HepG2 (cell line): ENCODE data around the gene RAB11FIP5. TPM values are rescaled to one million over a fixed set of nuclear protein-coding genes. Genes with fewer than 3 reads are reported as not detected.
A peak's percentile ranks its signal among the peaks of the same experiment; 100 is the strongest.

Experiments
- AHR ChIP-seq: IDR thresholded peaks from 2 replicates; pipeline ENCODE4 v1.6.1; 2018; ENCODE audit warnings: missing genetic modification reagents, missing compliant biosample characterization
- MAFG ChIP-seq: sonication (generic); formaldehyde crosslinking; IDR thresholded peaks from 2 replicates; pipeline ENCODE4 v1.5.1; 2020; ENCODE audit warnings: mild to moderate bottlenecking, missing genetic modification reagents
- MATR3 ChIP-seq: sonication (generic); formaldehyde crosslinking; IDR thresholded peaks from 2 replicates; pipeline ENCODE4 v1.4.0; 2020; ENCODE audit warnings: missing genetic modification reagents
- PHB2 ChIP-seq: fragments of 450-650 bp; IDR thresholded peaks from 2 replicates; pipeline ENCODE4 v1.6.1; 2018; ENCODE audit not compliant: partially characterized antibody
- RBM22 ChIP-seq: fragments of 200-400 bp; formaldehyde crosslinking; optimal IDR thresholded peaks from 2 replicates; pipeline ENCODE3; 2017; ENCODE audit warnings: mild to moderate bottlenecking, low read length, moderate library complexity
- SP2 ChIP-seq: sonication (generic); formaldehyde crosslinking; IDR thresholded peaks from 2 replicates; pipeline ENCODE4 v1.5.1; 2020; ENCODE audit warnings: mild to moderate bottlenecking, missing genetic modification reagents
- TAF1 ChIP-seq: sonication (generic); formaldehyde crosslinking; IDR thresholded peaks from 2 replicates; pipeline ENCODE4 v1.4.0; 2020; ENCODE audit warnings: missing genetic modification reagents
- TBP ChIP-seq: sonication (generic); formaldehyde crosslinking; IDR thresholded peaks from 2 replicates; pipeline ENCODE4 v1.5.0; 2020; ENCODE audit warnings: missing genetic modification reagents
- ZNF546 ChIP-seq: sonication (generic); formaldehyde crosslinking; conservative IDR thresholded peaks from 2 replicates; pipeline ENCODE4 v1.8.1; 2023; ENCODE audit warnings: mild to moderate bottlenecking, missing genetic modification reagents
- polyA plus RNA-seq, 8 experiments: library from polyadenylated mRNA; depleted of rRNA in 3 of 8; stranded (reverse) in 7 of 8; unstranded in 1 of 8; fragments of >200 nt; fragmentation: Illumina TruSeq in 4 of 8; extraction: Trizol in 4 of 8; gene quantifications; 2 replicates each; pipeline versions ENCODE4 v1.2.1 to v1.2.3, GENCODE V29; 2011 to 2016; ENCODE audit warnings: low read depth in 4 of 8, missing spikeins in 1 of 8, mixed read lengths in 1 of 8; ENCODE audit not compliant: insufficient read depth in 1 of 8
- total RNA-seq, 5 experiments: library from RNA; depleted of rRNA; stranded (reverse); fragments of >200 nt; fragmentation: Illumina TruSeq; extraction: Trizol; gene quantifications; 2 replicates each; pipeline ENCODE4 v1.2.3, GENCODE V29; 2016; ENCODE audit warnings: low read depth in 1 of 5
- TF ChIP-seq, protein P1 (sequence below): sonication (generic); formaldehyde crosslinking; IDR thresholded peaks from 2 replicates; pipeline ENCODE4 v1.5.0; 2020; ENCODE audit warnings: missing genetic modification reagents
- TF ChIP-seq, protein P2 (sequence below): sonication (generic); formaldehyde crosslinking; IDR thresholded peaks from 2 replicates; pipeline ENCODE4 v1.5.0; 2020; ENCODE audit warnings: missing genetic modification reagents, mild to moderate bottlenecking, borderline replicate concordance
- TF ChIP-seq, protein P3 (sequence below): sonication (generic); formaldehyde crosslinking; IDR thresholded peaks from 2 replicates; pipeline ENCODE4 v1.5.0; 2020; ENCODE audit warnings: mild to moderate bottlenecking, missing genetic modification reagents, borderline replicate concordance
- TF ChIP-seq, protein P4 (sequence below): sonication (generic); formaldehyde crosslinking; IDR thresholded peaks from 2 replicates; pipeline ENCODE4 v1.5.1; 2020; ENCODE audit warnings: mild to moderate bottlenecking, missing genetic modification reagents, moderate library complexity
- TF ChIP-seq, protein P5 (sequence below): sonication (generic); formaldehyde crosslinking; IDR thresholded peaks from 2 replicates; pipeline ENCODE4 v1.4.0; 2020; ENCODE audit warnings: mild to moderate bottlenecking, missing genetic modification reagents

The RAB11FIP5 gene
- total and polyA plus RNA-seq, 2 of the 13 experiments (the other 11 are each of a cell fraction or from before 2014, with no cell fraction given) = 9.4 to 22.9 TPM

DNA sequence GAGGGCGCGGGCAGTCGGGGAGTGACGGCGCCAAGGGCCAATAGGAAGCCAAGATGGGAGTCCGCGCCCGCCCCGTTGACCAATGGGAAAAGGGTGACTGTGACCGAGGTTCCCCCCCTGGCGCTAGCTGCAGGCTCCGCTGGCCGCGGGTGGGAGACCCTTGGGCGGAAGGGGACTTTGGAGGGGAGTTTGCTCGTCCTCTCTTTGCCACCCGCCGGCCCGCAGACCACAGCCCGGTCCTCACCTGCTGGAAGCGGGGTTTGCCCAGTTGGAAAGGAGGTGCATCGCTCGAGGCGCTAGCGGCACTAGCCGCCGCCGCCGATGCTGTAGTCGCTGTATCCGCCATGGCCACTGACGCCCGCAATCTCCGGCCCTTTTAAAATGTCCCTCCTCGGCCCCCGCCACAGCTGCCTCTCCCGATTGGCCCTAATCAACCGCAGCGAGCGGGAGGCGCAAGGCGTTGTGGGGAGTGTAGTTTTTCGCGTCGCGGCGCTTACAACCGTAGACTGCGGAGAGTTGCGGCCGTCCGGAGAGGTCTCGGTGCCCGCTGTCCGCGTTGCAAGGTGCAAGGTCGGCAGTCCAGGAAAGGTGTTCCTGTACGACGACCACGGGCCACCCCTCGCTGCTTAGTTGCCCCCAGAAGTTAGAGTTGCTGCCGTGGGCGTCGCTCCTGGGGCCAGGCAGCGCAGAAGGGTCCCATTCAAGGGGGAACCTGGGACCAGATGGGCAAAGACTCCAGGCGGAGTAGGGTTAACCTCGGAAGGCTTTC, 41.2 kb downstream of the RAB11FIP5 start, which contains the start of gene SFXN5 (continued):
- TF ChIP-seq, protein P1, sequence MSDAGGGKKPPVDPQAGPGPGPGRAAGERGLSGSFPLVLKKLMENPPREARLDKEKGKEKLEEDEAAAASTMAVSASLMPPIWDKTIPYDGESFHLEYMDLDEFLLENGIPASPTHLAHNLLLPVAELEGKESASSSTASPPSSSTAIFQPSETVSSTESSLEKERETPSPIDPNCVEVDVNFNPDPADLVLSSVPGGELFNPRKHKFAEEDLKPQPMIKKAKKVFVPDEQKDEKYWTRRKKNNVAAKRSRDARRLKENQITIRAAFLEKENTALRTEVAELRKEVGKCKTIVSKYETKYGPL (CRISPR knock-in tag) = peak; percentile 12; the same call in 1 of the 2 replicates
- TF ChIP-seq TBP = no peak
- peak; percentile 83 for TF ChIP-seq ZNF546 (CRISPR knock-in tag)
- TF ChIP-seq MATR3 (CRISPR knock-in tag) = no peak
- no peak for TF ChIP-seq AHR
- TF ChIP-seq, protein P2, sequence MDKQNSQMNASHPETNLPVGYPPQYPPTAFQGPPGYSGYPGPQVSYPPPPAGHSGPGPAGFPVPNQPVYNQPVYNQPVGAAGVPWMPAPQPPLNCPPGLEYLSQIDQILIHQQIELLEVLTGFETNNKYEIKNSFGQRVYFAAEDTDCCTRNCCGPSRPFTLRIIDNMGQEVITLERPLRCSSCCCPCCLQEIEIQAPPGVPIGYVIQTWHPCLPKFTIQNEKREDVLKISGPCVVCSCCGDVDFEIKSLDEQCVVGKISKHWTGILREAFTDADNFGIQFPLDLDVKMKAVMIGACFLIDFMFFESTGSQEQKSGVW = no peak
- TF ChIP-seq PHB2 = no peak
- TF ChIP-seq, protein P3, sequence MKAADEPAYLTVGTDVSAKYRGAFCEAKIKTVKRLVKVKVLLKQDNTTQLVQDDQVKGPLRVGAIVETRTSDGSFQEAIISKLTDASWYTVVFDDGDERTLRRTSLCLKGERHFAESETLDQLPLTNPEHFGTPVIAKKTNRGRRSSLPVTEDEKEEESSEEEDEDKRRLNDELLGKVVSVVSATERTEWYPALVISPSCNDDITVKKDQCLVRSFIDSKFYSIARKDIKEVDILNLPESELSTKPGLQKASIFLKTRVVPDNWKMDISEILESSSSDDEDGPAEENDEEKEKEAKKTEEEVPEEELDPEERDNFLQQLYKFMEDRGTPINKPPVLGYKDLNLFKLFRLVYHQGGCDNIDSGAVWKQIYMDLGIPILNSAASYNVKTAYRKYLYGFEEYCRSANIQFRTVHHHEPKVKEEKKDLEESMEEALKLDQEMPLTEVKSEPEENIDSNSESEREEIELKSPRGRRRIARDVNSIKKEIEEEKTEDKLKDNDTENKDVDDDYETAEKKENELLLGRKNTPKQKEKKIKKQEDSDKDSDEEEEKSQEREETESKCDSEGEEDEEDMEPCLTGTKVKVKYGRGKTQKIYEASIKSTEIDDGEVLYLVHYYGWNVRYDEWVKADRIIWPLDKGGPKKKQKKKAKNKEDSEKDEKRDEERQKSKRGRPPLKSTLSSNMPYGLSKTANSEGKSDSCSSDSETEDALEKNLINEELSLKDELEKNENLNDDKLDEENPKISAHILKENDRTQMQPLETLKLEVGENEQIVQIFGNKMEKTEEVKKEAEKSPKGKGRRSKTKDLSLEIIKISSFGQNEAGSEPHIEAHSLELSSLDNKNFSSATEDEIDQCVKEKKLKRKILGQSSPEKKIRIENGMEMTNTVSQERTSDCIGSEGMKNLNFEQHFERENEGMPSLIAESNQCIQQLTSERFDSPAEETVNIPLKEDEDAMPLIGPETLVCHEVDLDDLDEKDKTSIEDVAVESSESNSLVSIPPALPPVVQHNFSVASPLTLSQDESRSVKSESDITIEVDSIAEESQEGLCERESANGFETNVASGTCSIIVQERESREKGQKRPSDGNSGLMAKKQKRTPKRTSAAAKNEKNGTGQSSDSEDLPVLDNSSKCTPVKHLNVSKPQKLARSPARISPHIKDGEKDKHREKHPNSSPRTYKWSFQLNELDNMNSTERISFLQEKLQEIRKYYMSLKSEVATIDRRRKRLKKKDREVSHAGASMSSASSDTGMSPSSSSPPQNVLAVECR (CRISPR knock-in tag) = peak; percentile 96
- TF ChIP-seq TAF1 = peak; percentile 82
- TF ChIP-seq SP2 (CRISPR knock-in tag) = peak; percentile 99
- TF ChIP-seq MAFG = no peak
- no peak for TF ChIP-seq RBM22
- TF ChIP-seq, protein P4, sequence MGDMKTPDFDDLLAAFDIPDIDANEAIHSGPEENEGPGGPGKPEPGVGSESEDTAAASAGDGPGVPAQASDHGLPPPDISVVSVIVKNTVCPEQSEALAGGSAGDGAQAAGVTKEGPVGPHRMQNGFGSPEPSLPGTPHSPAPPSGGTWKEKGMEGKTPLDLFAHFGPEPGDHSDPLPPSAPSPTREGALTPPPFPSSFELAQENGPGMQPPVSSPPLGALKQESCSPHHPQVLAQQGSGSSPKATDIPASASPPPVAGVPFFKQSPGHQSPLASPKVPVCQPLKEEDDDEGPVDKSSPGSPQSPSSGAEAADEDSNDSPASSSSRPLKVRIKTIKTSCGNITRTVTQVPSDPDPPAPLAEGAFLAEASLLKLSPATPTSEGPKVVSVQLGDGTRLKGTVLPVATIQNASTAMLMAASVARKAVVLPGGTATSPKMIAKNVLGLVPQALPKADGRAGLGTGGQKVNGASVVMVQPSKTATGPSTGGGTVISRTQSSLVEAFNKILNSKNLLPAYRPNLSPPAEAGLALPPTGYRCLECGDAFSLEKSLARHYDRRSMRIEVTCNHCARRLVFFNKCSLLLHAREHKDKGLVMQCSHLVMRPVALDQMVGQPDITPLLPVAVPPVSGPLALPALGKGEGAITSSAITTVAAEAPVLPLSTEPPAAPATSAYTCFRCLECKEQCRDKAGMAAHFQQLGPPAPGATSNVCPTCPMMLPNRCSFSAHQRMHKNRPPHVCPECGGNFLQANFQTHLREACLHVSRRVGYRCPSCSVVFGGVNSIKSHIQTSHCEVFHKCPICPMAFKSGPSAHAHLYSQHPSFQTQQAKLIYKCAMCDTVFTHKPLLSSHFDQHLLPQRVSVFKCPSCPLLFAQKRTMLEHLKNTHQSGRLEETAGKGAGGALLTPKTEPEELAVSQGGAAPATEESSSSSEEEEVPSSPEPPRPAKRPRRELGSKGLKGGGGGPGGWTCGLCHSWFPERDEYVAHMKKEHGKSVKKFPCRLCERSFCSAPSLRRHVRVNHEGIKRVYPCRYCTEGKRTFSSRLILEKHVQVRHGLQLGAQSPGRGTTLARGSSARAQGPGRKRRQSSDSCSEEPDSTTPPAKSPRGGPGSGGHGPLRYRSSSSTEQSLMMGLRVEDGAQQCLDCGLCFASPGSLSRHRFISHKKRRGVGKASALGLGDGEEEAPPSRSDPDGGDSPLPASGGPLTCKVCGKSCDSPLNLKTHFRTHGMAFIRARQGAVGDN (CRISPR knock-in tag) = peak; percentile 78; the same call in 1 of the 2 replicates
- TF ChIP-seq, protein P5, sequence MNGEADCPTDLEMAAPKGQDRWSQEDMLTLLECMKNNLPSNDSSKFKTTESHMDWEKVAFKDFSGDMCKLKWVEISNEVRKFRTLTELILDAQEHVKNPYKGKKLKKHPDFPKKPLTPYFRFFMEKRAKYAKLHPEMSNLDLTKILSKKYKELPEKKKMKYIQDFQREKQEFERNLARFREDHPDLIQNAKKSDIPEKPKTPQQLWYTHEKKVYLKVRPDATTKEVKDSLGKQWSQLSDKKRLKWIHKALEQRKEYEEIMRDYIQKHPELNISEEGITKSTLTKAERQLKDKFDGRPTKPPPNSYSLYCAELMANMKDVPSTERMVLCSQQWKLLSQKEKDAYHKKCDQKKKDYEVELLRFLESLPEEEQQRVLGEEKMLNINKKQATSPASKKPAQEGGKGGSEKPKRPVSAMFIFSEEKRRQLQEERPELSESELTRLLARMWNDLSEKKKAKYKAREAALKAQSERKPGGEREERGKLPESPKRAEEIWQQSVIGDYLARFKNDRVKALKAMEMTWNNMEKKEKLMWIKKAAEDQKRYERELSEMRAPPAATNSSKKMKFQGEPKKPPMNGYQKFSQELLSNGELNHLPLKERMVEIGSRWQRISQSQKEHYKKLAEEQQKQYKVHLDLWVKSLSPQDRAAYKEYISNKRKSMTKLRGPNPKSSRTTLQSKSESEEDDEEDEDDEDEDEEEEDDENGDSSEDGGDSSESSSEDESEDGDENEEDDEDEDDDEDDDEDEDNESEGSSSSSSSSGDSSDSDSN (CRISPR knock-in tag) = no peak; the same call in 1 of the 2 replicates
